NCI-H2029 treated with DMSO at 0.1 percent for 48 hours (cell line): ENCODE results near the gene TMEM52.

ENCODE experiments used
- DNase-seq: peaks from one replicate; lab custom pipeline; 2025; lab: John Stamatoyannopoulos, UW

Gene TMEM52

DNA sequence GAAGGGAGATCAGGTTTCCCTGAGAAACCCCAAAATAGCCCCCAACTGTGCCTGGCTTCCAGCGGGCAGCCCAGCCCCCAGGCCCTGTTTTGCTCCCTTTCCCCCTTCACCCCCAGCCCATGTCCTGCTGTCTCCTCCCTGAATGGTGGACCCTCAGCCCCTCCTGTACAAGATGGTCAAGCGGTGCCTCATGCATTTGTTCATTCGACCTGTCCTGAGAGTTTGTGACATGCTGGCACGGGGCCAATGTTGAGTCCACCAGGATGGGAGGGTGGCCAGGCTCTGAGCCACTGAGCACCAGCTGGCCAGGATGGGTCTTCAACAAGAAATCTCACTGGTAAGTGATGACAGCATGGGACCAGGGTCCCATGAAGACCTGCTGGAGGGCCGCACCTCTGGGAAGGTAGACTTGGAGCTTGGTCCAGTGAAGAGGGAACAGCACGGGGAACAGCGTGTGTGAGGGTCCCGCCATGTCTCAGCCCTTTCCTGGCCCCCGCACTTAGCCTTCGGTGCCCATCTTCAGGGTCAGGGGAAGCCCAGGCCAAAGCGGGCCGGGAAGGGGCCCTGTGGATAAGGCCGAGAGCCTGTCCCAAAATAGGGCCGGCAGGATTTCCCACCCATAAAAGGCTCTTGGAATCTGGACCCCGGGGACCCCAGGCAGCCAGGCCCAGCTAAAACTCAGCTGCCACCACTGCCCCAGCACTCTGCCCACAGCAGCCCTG is 3.9 kb downstream of the TMEM52 start, which contains the start of gene CALML6:
CALML6 (plus strand) TSS at position 290 of the 722 bp plus-strand sequence; CDS start at position 311, 21 bp downstream.
- no peak for DNase-seq

DNA sequence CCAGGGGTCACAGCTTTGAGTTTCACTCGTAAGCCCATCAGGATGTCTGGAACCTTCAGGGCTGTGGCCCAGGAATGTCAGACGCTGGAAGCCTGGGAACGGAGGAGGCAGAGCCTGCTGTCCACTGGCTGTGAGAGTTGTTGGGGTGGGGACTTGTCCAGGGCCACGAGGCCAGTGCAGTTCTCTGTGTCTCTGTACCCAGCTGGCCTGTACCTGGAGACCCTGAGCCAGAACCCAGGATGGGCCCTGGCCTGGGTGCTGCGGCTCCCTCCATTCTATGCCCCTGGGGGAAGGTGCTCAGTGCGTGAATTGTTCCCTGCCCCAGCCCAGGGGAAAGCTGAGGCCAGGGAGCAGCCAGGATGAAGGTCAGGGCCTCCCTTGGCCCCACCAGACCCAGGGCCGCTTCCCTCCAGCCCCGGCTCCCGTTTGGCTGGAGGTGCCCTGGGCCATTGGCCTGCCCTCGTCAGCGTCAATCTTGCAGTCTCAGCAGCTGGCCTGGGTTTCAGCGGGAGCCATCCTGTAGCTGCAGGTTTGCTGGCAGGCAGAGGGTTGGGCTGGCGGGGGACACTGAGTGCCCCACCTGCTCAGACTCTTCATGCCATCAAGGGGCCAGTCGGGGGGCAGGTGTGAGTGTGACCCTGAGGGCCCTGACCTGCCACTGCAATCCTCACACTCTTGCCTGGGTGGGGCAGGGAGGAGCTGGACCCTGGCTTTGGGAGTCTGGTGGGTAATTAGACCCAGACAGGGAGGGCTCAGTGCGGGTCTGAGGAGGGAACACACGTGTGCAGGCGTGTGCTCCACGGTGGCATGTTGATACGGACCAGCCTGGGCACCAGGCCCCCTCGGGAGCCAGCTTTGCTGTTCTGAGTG is 4.7 kb downstream of the TMEM52 start:
- no peak for DNase-seq

- DNase-seq: no peak
Measured at GRCh38 chr1:1911350-1912041, 7.6 kb downstream of the TMEM52 start.

DNA sequence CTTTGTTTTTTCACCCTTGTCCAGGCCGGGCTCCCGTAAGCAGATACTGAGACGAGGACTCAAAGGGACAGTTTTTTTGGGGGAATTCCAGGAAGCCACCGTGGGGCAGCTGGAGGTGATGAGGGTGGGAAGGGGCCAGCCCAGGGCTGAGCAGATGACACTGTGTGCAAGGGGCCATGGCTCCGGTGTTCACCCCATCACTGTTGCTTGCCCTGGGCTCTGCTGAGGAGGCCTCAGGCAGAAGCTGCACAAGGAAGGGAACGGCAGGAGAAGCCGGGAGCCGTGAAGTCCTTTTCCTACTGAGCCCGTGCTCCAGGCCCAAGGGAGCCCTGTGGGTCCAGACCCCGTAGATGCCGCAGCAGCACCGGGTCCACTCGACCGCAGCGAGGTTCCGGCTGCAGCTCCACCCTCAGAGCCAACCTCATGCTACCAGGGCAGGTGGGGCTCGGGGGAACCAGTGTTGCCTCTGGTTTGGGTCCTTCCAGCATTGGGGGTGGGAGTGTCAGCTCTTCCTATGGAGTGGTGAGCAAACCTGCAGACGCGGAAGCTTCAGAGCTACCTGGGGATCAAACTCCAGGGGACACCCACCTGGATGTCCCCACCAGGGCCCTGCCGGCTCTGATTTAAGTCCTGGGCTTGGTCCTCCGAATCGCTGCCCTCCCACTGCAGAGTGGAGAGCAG is 8.3 kb downstream of the TMEM52 start:
- no peak for DNase-seq

- DNase-seq: no peak
Measured at GRCh38 chr1:1910033-1910465, 9.0 kb downstream of the TMEM52 start.

DNA sequence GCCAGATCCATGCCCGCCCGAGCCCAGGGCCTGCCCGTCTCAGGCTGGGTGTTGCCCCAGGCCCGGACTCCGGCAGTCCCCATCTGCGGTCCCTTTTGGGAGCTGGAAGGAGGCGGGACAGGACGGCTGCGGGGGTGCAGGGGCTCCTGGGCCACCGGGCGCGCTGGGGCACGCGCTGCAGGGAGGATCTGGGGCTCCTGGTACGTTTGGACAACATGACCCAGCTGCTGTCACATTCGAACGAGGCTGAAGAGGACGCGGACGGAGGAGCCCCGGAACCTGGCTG is 10.6 kb downstream of the TMEM52 start:
- DNase-seq: no peak

GRCh38 chr1:1907098-1907736 is 11.9 kb downstream of the TMEM52 start:
- no peak for DNase-seq

GRCh38 chr1:1906185-1907097 is 12.6 kb downstream of the TMEM52 start:
- DNase-seq: peak; percentile 44

- DNase-seq: no peak
Measured at GRCh38 chr1:1903224-1903623, 15.9 kb downstream of the TMEM52 start.

GRCh38 chr1:1901641-1902294 is 17.3 kb downstream of the TMEM52 start:
- DNase-seq: no peak

DNA sequence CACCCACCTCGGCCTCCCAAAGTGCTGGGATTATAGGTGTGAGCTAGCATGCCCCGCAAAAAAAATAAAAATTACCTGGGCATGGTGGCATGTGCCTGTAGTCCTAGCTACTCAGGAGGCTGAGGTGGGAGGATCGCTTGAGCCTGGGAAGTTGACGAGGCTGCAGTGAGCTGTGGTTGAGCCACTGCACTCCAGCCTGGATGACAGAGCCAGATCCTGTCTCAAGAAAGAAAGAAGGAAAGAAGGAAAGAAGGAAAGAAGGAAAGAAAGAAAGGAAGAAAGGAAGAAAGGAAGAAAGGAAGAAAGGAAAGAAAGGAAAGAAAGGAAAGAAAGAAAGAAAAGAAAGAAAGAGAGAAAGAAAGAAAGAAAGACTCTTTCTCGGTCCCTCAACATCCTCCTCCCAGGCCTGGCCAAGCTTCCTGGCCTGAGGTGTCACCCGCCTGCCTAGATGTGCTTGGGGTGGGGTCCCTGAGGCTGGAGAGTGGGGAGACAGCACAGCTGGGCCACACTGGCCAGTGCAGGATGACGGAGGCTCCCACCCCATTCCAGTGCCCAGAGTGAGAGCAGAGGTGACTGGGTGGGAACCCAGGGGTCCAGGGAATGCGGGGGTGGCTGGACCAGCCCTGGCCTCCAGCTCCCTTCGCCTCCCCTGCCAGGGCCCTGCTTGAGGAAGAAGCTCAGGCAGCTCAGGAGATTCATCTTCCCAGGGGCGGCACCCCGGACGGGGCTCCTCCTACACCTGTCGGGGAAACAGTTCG is 18.0 kb downstream of the TMEM52 start:
- DNase-seq: no peak

GRCh38 chr1:1899967-1900327 is 19.1 kb downstream of the TMEM52 start:
- no peak for DNase-seq

DNA sequence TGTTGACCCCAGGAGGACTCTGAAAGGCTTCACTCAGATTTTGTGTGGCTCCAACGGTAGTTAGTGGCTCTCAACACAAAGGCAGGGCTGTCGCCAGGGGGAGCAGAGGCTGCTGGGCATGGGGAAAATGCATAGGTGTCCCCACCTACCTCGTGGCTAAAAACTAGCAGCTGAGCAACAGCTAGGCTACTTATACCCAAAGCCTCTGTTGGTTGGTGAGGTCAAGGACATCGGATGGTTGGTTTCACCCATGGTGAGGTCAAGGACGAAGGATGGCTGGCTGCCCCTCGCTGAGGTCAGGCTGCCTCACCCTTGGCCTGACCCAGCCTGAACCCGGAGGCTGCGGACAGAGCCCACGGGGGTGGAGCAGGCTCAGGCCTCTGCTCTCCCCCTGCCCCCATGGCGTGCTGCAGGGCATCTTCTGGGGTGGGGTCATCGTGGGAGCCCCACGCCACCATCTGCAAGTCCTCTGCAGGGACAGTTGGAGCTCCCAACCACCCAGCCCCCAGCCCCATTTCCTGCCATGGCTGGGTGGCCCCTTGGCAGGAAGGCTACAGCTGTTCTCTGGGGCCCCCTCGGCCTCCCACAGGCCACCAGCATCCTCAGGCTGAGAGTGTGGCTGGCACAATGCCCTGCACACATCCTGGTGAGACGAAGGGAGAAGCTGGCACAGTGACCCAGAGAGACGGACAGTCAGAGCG is 19.7 kb downstream of the TMEM52 start:
- DNase-seq: no peak

DNA sequence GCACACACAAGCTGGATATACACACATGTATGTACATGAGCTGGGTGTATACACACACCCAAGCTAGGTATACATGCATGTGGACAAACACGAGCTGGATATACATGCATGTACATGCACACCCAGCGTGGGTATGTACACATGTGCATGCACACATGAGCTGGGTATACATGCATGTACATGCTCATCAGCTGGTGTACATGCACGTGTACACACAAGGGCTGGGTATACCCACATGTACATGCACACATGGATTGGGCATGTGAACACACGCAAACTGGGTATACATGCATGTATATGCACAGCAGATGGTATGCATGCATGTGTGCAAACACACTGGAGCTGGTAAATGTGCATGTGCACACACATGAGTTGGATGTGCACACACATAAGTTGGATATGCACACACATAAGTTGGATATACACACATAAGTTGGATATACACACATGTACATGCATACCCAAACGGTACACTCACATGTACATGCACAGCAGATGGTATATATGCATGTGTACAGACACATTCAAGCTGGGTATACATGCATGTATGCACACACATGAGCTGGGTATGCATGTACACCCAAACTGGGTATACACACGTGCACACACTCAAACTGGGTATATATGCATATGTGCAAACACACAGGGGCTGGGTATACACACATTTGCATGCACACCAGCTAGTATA is 20.7 kb downstream of the TMEM52 start:
- DNase-seq: no peak

DNA sequence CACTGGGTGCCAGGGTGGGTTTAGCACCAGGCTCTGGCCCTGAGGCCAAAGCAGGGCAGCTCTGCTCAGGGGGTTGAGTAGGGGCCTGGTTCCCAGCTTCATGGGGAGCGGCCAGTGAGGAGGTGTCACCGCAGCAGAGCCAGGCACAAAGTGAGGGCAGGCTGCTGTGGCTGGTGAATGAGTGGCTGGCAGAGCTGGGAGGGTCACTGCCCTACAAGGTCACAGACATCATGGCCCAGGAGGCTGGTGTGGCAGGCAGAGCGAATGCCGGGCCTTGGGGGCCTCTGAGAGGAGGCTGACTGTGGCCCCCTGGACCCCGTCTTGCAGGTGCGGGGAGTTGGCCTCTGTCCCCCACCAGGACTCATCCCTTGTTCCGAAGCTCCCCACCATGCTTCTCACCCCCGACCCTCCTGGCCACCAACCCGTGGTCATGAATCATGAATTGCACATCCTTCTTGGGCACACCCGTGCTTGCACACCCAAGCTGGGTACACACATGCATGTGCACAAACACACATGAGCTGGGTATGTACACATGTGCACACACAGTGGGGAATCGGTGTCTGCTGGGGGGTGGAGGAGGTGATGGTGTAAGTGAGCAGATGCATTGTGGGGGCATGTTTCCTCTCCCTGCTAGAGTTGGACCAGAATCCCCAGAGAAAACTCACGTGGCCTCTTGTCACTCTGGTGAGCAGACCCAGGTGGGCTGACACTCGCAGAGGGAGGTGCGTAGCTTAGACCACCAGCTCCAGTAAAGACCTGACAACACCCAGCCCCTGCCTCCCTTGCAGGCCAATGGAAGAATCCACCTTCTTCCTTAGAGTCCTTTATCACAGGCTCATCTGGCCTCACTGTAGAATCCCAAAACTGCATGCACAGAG is 23.4 kb downstream of the TMEM52 start:
- no peak for DNase-seq

DNA sequence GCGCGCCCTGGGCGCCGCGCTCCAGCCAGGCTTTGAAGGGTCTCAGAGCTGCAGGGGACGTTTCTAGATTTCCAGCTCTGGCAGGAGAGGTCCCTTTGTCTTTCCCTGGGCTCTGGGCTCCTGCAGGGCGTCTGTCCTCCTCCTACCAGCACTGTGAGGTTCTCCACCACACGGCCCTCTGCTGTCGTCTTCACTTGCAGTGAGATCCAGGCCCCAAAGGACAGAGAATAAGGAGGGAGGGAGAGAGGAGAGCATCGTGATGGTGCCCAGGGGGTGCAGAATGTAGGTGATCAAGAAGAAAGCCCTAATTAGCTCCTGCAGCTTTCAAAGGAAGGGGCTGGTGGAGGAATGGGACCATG is 24.0 kb downstream of the TMEM52 start:
- no peak for DNase-seq

GRCh38 chr1:1894354-1895059 is 24.6 kb downstream of the TMEM52 start:
- no peak for DNase-seq
